Ascending aorta (tissue), 2 donors: ENCODE measurements around the gene ATP5ME. TPM values are rescaled to one million over a fixed set of nuclear protein-coding genes. Genes with fewer than 3 reads are reported as not detected.
"Not testable (repeated sequence)": the region's sequence is repeated elsewhere in the genome, so short reads cannot be mapped to it uniquely, and the experiment has no call there.

Experiments
- DNase-seq, 2 donors: peaks; one replicate each; pipeline ENCODE4 v3.0.0-alpha.2; 2019; ENCODE audit warnings: low spot score in 2 of 2
- H3K27ac ChIP-seq, 2 donors: fragments of 200-600 bp; sonication (generic); one replicate each; pipeline ENCODE4 v1.5.1; 2016 to 2017; ENCODE audit warnings: mild to moderate bottlenecking in 1 of 2
- H3K27me3 ChIP-seq: fragments of 200-600 bp; sonication (generic); one replicate; pipeline ENCODE4 v1.5.1; 2017
- H3K36me3 ChIP-seq, 2 donors: fragments of 200-600 bp; sonication (generic); one replicate each; pipeline ENCODE4 v1.5.1; 2016
- H3K4me1 ChIP-seq, 2 donors: fragments of 200-600 bp; sonication (generic); one replicate each; pipeline ENCODE4 v1.5.1; 2016 to 2017; ENCODE audit warnings: mild to moderate bottlenecking in 1 of 2
- H3K4me3 ChIP-seq, 2 donors: fragments of 200-600 bp; sonication (generic); one replicate each; pipeline ENCODE4 v1.5.1; 2016 to 2017; ENCODE audit warnings: mild to moderate bottlenecking in 1 of 2
- H3K9me3 ChIP-seq, 2 donors: fragments of 200-600 bp; sonication (generic); one replicate each; pipeline ENCODE4 v1.5.1; 2016
- intact Hi-C: fragments of 100-400 bp; cut with DNase I; formaldehyde crosslinking; loops from one replicate; pipeline ENCODE4 v1.15.1; 2023
- total RNA-seq: library from RNA; depleted of rRNA; stranded (reverse); fragments of >200 nt; gene quantifications from one replicate; pipeline ENCODE4 v1.1.0, GENCODE V29; 2016
- TF ChIP-seq, protein P1 (sequence below), 3 experiments: fragments of 200-600 bp in 2 of 3; fragments of 450-650 bp in 1 of 3; sonication (generic) in 2 of 3; IDR thresholded peaks; one replicate each; pipeline ENCODE4 v1.5.1; 2016 to 2019; ENCODE audit warnings: antibody characterized with exemption in 3 of 3, mild to moderate bottlenecking in 1 of 3, moderate library complexity in 1 of 3

The ATP5ME gene
- total RNA-seq, 1 donor from 2014 or later = not detected

DNA sequence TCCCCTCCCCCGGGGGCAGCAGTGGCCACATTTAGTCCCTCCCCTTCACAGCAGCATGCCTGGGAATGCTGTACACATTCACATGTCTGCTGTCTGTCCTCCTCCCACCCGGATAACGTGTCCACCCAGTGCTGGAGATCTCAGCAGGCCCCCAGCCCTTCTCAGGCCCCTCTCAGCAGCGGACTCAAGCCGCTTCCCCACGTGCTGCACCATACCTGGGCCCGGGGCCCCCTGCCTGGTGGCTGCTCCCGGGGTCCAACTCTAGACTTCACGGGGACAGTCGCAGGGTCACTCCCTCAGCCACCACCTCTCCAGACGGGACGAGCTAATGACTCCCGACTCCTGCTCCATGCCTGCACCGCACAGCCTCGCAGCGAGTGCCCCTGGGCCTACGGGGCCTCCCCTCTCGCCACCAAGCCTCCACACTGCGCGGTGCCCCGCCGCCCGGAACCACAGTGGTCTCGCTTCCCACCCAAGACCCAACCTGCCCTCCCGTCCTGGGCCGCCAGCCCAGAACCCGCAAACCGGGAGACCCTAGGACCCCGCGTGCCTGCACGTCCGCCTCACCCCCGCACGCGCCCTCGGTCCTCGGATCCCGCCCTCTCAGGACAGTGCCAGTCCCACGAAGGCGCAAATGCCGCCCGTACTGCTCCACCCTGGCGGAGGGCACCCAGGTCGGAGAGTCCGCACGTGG, 30.3 kb upstream of the ATP5ME start:
- Histone ChIP-seq H3K27me3 (no peaks in the 10 kb centered on the region), H3K4me3 (no peak overlapping the region), H3K36me3 (no peaks in the 10 kb centered on the region), H3K9me3 (no peaks in the 10 kb centered on the region), H3K4me1 (peaks cover 6 to 13% of the 10 kb centered on the region in 2 donors), H3K27ac (no peak overlapping the region)
- DNase-seq = peak in 1 of 2 donors; percentile 62
- TF ChIP-seq, protein P1, sequence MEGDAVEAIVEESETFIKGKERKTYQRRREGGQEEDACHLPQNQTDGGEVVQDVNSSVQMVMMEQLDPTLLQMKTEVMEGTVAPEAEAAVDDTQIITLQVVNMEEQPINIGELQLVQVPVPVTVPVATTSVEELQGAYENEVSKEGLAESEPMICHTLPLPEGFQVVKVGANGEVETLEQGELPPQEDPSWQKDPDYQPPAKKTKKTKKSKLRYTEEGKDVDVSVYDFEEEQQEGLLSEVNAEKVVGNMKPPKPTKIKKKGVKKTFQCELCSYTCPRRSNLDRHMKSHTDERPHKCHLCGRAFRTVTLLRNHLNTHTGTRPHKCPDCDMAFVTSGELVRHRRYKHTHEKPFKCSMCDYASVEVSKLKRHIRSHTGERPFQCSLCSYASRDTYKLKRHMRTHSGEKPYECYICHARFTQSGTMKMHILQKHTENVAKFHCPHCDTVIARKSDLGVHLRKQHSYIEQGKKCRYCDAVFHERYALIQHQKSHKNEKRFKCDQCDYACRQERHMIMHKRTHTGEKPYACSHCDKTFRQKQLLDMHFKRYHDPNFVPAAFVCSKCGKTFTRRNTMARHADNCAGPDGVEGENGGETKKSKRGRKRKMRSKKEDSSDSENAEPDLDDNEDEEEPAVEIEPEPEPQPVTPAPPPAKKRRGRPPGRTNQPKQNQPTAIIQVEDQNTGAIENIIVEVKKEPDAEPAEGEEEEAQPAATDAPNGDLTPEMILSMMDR (IDR thresholded peaks at IDR 0.05) = no peak
- intact Hi-C loops = no loop called here

- Histone ChIP-seq H3K27me3 (no peaks in the 10 kb centered on the region), H3K27ac (no peak overlapping the region), H3K36me3 (no peaks in the 10 kb centered on the region), H3K4me1 (peaks cover 6 to 13% of the 10 kb centered on the region in 2 donors), H3K9me3 (no peaks in the 10 kb centered on the region), H3K4me3 (no peak overlapping the region)
- TF ChIP-seq, protein P1 (IDR thresholded peaks at IDR 0.05) = no peak
- intact Hi-C loops = no loop called here
- peak in 1 of 2 donors; percentile 62 for DNase-seq
Measured at GRCh38 chr4:703336-704197, 29.5 kb upstream of the ATP5ME start.

DNA sequence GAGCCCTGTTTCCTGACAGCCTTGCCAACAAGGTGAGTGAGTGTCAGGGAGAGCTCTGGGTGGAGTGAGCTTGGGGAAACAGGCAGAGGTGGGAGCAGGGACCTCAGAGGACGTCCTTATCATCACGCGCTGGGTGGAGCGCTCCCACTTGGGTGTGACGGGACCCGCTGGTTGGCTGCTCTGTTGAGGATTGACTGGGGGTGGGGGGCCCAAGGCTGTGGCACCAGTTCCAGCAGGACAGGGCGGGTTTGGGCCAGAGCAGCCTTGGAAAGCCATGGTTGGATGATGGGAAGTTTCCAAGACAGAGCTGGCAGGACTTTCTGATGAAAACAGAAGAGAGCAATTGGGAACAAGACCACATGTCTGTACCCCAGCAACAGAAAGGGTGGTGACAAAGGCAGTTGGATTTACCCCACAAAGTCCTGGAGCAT, 28.6 kb upstream of the ATP5ME start:
- intact Hi-C loops = no loop called here
- H3K36me3 ChIP-seq = no peaks in the 10 kb centered on the region
- peaks cover 6 to 7% of the 10 kb centered on the region in 2 donors for H3K4me1 ChIP-seq
- DNase-seq = peak in 1 of 2 donors; percentile 62
- H3K27me3 ChIP-seq = no peaks in the 10 kb centered on the region
- TF ChIP-seq, protein P1 (IDR thresholded peaks at IDR 0.05) = no peak
- no peaks in the 10 kb centered on the region for H3K9me3 ChIP-seq
- H3K4me3 ChIP-seq = no peak overlapping the region
- H3K27ac ChIP-seq = no peak overlapping the region

GRCh38 chr4:700587-701264, 26.6 kb upstream of the ATP5ME start:
- no peak overlapping the region for H3K27ac ChIP-seq
- no peak overlapping the region for H3K4me3 ChIP-seq
- H3K36me3 ChIP-seq = no peaks in the 10 kb centered on the region
- H3K27me3 ChIP-seq = no peaks in the 10 kb centered on the region
- intact Hi-C loops = no loop called here
- H3K9me3 ChIP-seq = no peaks in the 10 kb centered on the region
- TF ChIP-seq, protein P1 (IDR thresholded peaks at IDR 0.05) = no peak
- DNase-seq = no peak
- H3K4me1 ChIP-seq = no peaks in the 10 kb centered on the region

DNA sequence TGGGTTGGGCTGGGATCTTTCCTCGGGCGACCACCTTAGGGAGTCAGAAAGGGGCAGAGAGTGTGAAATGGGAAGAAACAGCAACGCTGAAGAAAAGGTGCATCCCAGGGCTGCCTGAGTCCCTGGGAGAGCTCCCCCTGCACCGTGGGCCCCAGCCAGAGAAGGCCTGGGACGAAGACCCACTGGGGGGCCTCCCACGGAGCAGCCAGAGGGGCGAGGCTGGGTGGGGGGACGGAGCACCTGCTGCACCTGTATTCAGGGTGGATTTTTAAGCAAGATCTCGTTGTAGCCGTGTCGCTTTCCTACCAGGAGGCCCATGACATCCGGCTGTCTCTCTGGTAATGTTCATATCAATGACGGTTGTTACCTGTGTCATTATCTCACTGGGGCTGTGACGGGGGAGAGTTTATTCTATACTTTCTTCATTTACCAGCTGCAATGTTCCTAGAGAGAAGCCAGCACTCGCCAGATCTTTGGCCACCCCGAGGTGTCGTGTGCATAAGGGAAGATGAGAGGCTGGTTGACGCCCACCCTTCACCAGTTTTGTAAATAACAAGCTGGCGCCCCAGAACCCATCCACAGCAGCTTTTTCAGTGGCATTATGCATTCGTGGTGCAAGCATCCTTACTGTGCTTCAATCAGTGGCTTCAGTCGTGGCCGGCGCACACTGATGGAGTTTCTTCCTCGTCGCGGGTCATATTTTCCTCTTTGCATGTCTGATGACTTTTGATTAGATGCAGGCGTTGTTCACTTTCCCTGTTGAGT, 25.9 kb upstream of the ATP5ME start:
- Histone ChIP-seq H3K4me3 (no peak overlapping the region), H3K36me3 (no peaks in the 10 kb centered on the region), H3K27me3 (no peaks in the 10 kb centered on the region), H3K4me1 (no peaks in the 10 kb centered on the region), H3K27ac (no peak overlapping the region), H3K9me3 (no peaks in the 10 kb centered on the region)
- DNase-seq = no peak
- intact Hi-C loops = no loop called here
- TF ChIP-seq, protein P1 (IDR thresholded peaks at IDR 0.05) = no peak

DNA sequence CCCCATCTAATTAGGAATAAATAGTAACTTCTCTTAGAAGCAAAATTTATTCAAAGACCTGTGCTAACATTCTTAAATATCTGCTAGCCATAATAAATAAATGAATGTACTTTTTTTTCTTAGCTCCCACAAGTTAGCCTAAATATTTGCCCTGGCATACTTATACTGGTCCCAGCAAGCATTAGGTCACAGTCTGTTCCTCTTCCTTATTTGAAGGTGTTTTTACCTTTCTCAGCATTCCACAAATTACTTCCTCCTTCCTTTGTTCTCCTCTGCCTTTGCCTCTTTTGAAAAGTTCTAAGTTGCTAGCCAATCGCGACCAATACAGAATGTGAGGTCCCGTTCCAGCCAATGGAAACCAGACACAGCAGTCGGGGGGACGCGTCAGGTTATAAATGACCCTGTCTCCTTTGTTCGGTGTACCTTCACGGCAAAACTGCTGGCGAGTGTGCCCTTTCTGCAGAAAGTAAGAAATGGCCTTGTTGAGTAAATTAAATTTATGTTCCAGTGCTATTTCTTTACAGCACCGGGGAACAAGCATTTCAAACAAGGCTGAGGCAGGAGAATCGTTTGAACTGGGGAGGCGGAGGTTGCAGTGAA, 20.4 kb upstream of the ATP5ME start:
- intact Hi-C loops, DNase-seq, H3K27ac ChIP-seq, H3K4me3 ChIP-seq, H3K36me3 ChIP-seq, H3K27me3 ChIP-seq, H3K4me1 ChIP-seq, H3K9me3 ChIP-seq: not testable (repeated sequence)
